Measurements from ENCODE around the gene TRIM41.
"Not testable (repeated sequence)": the region's sequence is repeated elsewhere in the genome, so short reads cannot be mapped to it uniquely, and the experiment has no call there.

The TRIM41 gene

DNA sequence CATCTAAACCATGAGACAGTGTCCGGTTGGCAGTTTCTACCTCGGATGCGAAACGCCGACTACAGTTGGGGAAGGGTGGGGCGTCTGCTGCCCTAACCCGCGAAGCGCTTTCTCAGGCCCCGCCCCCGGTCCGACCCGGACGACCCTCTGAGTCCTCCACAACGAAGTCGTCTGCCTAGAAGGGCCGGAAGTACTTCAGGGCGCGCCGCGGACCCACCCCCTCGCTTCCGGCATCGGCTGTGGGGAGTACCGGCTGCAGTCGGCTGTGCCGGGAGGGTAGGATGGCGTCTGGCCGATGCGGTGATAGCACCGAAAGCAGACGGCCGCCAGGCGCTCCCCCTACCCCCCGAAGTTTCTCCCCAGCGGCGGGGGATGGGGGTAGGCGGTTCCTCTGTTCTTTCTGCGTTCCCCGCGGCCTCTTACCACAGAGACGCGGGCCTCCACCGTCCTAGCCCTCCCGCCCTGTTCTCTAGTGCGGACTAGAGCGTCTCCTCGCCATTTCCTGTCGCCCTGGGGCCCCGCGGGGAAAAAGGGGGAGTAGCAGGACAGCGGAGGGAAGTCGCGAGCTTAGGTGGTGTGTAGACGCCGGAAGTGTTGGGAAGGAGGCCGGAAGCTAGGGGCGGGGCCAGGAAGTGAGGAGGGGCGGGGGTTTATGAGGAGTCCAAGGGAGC, at the start of gene TRIM41:
Gene TRIM41, plus strand, starts transcription at position 224 of the 671 bp plus-strand sequence. CDS start 719 bp downstream, outside the sequence.
- peak; percentile 97 to 98 for DNase-seq (ENCODE audit: low read depth in 2 of 2)

DNA sequence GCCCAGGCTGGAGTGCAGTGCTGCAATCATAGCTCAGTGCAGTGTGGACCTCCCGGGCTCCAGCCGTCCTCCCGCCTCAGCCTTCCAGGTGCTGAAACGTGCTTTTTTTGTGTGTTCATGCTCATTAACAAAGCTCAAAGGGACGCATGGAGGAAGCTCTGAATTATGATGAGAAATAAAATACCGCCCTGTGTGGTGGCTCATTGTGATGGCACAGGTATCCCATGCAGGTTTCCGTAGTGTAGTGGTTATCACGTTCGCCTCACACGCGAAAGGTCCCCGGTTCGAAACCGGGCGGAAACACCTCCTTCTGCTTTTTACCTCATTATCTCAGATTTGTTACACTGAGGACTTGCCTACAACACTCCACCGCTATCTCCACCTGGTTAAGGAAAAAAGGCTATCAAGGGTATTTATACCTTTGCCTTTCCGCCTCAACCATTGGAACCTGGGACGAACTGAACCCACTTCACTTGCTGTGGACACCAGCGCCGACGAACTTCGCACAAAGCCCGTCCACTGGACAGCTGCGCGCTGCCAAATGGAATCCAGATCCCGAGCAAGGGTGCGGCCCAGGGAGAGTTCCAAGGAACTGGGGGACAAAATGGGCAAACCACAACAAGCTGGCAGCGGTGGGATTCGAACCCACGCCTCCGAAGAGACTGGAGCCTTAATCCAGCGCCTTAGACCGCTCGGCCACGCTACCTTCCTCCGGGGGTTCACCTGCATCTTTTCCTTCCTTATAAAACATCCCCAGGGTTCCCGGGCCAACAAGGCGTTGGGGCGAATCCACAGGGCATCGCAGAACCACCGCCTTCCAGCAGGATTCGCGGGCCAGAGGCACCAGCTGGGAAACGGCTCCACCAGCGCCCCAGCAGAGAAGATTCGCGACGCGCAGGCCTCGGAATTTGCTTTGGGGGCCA, 49.4 kb upstream of the TRIM41 start:
- no peak for DNase-seq (ENCODE audit: low read depth in 2 of 2)

DNA sequence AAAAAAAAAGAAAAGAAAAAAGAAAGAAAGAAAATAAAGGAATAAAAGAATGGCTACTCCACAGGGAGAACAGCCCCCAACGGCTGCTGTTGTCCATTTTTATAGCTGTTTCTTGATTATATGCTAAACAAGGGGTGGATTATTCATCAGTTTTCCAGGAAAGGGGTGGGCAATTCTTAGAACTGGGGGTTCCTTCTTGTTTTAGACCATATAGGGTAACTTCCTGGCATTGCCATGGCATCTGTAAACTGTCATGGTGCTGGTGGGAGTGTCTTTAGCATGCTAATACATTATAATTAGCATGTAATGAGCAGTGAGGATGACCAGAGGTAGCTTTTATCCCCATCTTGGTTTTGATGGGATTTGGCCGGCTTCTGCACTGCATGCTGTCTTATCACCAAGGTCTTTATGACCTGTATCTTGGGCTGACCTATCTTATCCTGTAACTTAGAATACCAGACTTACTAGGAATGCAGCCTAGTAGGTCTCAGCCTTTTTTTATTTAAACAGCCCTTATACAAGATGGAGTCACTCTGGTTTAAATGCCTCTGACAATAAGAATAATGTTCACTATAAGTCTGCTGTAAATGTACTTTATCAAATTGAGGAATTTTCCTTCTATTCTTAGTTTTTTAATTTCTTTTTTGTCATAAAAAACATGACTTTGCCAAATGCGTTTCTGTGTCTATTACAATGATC, 46.7 kb upstream of the TRIM41 start:
- no peak for DNase-seq (ENCODE audit: low read depth in 2 of 2)

DNA sequence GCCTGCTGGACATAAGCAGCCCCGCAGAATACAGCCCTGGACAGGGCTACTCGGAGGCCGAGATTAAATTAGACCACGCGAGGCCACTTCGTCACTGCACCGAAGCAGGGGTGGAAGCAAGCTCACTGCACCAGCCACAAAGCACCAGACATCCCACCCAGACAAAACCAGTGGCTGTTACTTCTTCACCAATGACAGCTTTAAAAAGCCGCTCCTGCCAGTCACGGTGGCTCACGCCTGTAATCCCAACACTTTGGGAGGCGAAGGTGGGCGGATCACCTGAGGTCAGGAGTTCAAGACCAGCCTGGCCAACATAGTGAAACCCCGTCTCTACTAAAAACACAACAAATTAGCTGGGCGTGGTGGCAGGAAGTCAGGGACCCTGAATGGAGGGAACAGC, 45.5 kb upstream of the TRIM41 start:
- not testable (repeated sequence) for DNase-seq (ENCODE audit: low read depth in 2 of 2)

DNA sequence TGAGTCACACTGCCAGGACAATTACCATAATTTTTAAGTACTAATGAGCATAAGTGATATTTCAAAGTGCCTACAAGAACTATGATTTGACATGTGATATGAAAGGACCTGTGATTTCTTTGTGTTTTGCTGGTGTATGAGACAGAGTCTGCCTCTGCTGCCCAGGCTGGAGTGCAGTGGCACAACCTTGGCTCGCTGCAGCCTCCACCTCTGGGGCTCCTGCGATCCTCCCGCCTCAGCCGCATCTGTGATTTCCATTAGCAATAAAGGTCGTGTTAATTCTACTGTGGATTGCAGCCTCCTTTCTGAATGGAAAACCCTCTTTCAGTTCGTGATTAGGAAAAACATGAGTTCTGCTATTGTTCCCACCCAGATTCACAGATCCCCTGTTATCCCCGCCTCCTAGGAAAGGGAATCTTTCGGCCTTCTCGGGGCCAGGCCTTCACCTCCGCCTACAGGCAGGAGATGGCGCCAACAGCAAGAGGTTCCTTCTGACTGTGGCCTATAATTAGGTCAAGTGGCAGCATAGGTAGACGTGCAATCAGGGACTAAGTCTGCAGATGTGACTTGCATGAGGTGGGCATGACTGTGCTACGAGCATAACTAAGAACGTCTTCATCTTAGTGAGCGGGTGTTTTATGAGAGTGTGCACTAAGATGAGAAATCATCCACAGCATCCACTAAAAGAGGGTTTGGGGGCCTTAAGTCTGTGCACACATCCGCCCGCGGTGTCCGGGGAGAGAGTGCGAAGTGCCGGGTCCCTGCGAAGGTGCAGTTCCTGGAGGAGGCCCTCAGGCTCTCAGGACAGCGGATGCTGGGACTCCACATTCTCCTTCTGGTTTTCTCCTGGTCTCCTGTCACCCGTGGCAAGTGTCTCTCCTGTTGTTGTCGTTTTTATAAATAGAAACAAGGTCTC, 41.2 kb upstream of the TRIM41 start:
- no peak for DNase-seq (ENCODE audit: low read depth in 2 of 2)

DNA sequence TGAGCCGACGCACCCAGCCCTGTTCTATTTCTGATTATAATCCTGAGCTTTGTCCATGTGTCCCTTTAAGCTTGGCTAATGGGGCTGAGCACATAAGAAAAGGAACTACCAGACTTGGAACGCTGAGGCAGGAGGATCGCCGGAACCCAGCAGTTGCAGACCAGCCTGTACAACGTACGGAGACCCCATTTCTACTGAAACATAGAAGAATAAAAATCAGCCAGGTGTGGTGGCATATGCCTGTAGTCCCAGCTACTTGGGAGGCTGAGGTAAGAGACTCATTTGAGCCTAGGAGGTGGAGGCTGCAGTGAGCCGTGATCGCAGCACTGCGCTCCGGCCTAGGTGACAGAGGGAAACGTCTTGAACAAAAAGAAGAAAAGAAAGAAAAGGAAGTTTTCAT, 40.4 kb upstream of the TRIM41 start:
- no peak for DNase-seq (ENCODE audit: low read depth in 2 of 2)

DNA sequence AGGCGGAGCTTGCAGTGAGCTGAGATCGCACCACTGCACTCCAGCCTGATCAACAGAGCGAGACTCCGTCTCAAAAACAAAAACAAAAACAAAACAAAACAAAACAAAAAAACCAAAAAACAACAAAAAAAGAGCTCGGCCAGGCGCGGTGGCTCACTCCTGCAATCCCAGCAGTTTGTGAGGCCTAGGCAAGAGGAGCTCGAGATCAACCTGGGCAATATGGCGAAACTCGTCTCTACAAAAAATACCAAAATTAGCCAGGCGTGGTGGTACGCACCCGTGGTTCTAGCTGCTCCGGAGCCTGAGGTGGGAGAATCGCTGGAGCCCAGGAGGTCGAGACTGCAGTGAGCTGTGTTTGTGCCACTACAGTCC, 38.2 kb upstream of the TRIM41 start:
- DNase-seq (ENCODE audit: low read depth in 2 of 2) = no peak

DNA sequence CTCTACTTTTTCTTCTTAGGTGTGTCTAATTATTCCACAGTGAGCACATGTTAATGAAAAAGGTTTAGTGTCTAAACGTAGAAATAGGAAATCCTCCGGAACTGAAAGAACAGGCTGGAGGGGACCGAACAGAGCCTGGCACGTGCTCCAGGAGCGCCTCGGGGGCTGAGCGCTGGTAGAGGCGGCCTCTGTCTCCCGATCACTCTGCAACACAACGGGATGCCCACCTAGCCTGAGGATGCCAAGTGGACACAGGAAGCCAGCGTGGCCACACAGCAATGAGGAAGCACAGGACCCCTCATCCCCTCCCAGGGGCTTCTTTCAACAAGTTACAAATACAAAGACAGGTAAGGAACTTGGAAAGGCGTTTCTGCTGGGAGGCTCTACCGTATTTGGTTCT, 37.5 kb upstream of the TRIM41 start:
- no peak for DNase-seq (ENCODE audit: low read depth in 2 of 2)

DNA sequence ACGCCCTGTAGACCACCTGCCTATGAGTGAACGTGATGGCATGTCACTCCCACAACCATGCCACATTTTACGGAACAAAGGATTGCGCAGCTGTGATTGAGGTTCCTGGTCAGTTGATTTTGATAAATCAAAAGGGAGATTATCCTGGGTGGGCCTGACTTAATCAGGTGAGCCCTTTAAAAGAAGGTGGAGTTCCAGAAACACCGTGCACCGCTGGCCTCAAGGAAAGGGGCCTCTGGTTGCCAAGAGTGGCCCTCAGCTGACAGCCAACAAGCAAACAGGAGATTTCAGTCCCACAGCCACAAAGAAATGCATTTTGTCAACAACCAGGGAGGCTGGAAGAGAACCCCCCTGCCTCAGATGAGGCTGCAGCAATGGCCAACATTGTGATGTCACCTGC, 37.1 kb upstream of the TRIM41 start:
- DNase-seq (ENCODE audit: low read depth in 2 of 2) = no peak

DNA sequence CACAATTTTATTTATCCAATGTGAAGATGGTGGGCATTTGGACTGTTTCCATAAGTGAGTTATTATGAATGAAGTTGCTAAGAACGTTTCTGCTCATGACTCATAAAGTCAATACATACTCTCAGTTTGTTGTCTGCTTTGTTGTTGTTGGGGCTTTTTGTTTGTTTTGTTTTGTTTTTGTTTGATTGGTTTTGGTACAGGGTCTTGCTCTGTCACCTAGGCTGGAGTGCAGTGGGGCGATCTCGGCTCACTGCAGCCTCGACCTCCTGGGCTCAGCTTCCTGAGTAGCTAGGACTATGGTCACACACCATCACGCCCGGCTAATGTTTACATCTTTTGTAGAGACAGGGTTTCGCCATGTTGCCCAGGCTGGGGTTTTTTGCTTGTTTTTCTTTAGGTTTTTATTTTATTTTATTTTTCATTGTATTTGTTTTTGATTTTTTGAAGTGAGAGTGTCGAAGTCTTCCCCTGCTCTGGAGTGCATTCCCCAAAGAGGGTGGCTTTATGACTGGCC, 36.0 kb upstream of the TRIM41 start:
- DNase-seq (ENCODE audit: low read depth in 2 of 2) = no peak

DNA sequence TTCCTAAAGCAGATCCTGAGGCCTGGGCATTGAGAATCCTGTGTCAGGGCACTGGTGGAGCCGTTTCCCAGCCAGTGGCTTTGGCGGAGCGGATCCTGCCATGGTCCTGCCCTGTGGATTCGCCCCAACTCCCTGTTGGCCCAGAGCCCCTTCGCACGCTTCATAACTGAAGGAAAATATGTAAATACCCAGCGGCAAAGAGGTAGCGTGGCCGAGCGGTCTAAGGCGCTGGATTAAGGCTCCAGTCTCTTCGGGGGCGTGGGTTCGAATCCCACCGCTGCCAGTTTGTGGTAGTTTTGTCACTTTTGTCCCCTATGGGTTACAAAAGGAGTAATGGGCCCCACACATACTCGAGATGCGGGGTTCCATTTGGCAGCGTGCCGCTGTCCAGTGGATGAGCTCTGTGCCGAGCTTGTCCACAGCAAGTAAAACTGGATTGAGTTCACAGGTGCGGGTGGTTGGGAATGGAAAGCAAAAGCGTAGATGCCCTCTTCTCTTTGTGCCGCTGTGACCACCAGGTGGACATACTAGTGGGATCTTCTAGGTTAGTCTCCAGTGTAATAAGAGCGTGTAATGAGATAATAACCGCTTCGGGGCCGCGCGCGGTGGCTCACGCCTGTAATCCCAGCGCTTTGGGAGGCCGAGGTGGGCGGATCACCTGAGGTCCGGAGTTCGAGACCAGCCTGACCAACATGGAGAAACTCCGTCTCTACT, 35.4 kb upstream of the TRIM41 start:
- DNase-seq (ENCODE audit: low read depth in 2 of 2) = peak; percentile 39 to 44

DNA sequence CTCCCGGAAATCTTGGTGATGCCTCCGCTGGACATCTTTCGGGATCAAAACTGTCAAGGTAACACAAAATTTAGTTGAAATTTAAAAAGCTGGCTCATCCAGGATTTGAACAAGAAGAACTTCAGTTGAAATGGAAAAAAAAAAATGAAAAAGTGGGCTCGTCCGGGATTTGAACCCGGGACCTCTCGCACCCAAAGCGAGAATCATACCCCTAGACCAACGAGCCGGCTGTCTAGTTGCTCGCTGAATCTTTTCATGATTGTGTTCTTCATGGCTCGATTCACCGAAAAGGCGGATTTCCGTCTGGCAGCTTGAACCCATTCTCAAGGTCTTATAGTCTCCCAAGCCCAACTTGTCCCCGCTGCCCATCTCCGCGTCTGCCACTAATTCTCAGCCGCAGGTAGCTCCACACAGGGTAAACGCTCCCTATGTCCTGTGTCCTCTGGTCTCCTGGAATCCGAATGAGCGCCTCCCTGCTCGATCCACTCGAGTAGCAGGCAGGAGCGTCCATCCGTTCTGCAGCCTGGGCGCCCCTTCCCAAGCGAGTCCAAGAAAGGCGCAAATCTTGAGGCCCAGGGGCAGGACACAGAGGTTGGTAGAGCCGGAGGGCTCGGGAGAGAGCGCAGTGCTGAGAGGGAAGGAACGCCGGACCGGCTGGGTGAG, 34.2 kb upstream of the TRIM41 start:
- DNase-seq (ENCODE audit: low read depth in 2 of 2) = peak; percentile 31 to 39

DNA sequence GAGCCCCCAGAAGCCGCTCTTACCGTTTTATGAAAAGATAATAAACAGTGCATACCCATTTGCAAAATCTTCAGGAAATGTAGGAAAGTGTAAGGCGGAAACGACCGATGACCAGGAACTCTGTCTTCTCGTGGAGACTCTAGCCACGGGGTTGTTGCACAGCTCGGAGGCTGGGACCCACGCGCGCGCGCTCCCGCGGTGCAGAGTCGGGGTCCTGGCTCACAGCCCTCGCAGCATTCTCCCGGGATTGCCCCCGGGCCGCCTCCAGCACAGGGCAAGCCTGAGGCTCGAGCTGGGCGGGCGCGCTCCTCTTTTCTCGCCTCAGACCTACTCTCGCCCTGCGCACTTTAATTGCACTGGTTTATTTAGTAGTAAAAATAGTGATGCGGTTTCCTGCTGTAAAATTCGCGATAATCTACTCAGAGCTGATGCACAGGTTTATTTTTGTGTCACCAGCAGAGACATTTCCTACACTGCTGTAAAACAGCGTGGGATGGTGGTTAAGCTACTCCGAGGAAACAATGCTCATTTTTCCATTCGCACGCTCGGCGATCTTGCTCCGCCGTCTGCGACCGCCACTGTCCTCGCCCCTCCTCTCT, 33.6 kb upstream of the TRIM41 start:
- no peak for DNase-seq (ENCODE audit: low read depth in 2 of 2)

DNA sequence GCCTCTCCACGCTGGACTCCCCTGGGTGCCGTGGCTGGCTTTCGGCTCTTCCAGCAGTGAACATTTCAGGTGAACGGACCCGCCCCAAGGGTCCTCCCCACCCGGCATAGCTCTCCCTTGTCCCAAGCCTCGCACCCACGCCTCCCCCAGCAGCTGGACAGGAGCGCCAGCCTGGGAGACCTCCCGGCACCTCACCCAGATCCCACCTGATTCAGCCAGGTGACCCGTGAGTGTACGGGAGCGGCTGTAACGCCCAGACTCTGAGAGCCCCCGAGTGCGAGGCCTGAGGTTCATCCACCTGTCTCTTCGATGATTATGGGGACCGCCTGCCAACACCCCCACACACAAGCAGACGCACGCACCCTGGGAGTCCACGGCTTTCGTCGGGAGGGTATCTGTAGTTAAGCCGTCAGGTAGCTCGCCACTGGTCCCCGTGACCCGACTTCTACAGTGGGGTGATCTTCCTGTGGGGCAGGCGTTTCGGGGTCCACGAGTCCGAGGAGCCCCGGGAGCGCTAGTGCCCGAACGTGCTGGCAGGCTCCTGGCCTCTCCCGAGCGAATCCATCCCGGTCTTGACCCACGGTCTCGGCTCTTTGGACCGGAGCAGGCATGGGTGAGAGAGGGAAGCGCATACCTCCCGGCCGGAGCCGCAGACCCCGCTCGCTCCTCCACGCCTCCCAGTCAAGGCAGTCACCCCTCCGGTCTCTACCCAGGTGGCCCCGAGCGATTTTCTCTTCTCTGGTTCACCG, 32.9 kb upstream of the TRIM41 start:
- DNase-seq (ENCODE audit: low read depth in 2 of 2) = no peak

DNA sequence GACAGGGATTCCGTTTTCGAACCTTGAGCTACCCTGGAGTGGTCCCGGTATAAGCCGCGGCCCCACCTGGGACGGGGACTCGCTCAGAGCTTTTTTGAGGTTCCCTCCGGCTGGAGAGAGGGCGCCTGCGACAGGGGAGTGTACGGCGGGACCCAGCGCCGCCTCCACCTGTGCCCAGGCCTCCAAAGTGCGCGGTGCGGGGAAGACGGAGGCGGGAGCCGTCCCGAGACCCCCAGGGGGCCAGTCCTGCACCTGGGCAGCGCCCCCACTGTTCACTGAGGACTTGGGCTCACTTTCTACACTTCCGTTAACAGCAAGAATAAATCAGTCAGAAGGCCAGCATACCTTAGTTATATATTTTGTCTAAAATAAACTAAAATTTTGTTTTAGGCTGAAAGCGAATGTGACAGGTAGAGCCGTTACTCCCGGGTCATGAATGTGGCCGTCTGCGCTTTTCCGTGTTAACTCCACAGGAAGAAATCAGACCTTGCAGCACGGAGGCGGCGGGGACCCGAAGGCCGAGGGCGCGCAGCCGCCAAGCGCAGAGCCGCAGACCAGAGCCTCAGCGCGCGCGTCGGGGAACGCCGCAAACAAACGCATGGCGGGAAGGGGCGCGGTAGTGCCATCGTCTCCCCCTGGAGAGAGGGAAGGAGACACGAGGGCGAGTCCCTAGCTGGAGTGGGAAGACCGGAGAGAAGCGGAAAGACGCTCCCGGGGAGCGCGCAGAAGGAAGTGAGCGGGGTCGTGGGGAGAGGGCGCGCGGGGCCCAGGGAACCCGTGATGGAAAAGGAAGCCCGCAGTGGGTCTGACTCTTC, 32.2 kb upstream of the TRIM41 start:
- DNase-seq (ENCODE audit: low read depth in 2 of 2) = no peak

DNA sequence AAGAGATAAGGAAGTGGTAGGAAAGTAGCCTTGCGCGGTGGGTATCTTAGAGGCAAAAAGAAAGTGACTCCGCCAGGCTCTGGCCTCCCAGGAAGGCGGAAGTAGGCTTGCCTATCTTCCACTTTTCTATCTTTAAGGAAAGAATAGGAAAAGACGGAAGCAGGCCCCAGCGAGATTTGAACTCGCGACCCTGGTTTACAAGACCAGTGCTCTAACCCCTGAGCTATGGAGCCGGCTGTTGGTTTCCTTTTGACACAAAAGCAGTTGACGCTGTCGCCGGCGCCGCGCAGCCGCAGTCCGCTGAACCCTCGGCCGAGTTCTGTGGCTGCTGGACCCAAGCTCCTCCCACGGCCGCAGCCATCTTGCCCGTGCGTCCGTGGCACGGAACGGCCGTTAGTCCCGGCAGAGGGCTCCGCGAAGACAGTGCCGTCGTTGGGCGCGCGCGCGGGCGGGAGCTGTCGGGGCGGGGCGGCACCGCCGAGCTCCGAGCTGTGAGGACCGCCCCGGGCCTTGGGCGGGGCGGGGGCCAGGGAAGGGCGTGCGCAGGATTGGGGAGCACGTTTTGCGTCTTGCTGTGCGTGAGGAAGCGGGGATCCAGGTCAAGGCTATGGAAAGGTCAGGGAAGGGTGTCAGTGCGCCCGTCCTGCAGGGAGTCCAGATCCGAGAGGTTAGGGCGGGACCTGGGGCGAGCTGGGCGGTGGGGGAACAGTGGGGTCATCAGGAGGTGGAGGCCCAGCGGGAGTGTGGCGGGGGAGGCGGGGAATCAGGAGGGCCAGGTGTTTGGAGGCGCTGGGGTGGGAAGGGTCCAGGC, 31.4 kb upstream of the TRIM41 start:
- peak; percentile 89 to 92 for DNase-seq (ENCODE audit: low read depth in 2 of 2)

Data from fibroblast of skin of left biceps (primary cell).